ENCODE measurements around the gene DHRS11.

The DHRS11 gene

DNA sequence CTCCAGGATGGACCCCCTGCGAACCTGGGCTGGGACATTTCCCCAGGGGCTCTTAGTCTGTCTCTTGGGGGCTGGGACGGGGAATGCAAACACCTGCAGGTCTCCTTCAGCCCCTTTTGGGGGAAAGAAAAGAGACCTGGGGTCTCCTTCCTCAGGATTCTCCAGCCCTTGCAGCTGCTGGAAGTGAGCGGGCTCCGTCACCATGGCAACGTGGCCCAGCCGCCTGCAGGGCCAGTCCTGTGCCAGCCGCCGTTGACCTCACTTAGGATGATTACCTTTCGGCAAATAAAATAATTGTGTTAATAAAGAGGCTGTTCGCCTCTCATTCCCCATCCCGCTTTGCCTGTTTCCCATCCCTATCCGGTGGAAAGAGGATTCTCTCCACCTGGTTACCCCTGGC is 35.4 kb downstream of the DHRS11 start:
- no peak for DNase-seq (ENCODE audit: low read depth)
- TF ChIP-seq, protein P1, sequence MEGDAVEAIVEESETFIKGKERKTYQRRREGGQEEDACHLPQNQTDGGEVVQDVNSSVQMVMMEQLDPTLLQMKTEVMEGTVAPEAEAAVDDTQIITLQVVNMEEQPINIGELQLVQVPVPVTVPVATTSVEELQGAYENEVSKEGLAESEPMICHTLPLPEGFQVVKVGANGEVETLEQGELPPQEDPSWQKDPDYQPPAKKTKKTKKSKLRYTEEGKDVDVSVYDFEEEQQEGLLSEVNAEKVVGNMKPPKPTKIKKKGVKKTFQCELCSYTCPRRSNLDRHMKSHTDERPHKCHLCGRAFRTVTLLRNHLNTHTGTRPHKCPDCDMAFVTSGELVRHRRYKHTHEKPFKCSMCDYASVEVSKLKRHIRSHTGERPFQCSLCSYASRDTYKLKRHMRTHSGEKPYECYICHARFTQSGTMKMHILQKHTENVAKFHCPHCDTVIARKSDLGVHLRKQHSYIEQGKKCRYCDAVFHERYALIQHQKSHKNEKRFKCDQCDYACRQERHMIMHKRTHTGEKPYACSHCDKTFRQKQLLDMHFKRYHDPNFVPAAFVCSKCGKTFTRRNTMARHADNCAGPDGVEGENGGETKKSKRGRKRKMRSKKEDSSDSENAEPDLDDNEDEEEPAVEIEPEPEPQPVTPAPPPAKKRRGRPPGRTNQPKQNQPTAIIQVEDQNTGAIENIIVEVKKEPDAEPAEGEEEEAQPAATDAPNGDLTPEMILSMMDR (IDR thresholded peaks at IDR 0.05; ENCODE audit: low read length, missing control alignments) = no peak
- H3K4me3 ChIP-seq (replicated peaks; ENCODE audit: low read depth, low read length) = no peak overlapping the region

DNA sequence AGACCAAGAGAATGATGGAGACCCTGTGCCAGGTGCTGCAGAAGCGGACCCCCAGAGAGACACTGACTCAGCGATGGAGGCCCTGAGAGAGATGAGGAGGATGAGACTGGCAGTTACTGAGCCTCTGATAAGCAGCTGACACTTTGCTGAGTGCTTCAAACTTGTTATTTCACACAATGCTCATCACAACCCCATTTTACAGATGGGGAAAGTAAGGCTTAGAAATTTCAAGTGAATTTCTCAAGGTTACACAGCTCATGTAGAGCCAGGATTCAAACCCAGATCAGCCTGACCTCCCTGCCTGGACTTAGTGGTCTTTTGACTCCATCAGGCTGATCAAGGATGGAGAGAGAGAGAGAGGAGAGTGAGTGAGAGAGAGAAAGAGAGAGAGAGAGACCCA is 36.9 kb downstream of the DHRS11 start:
- TF ChIP-seq, protein P1 (IDR thresholded peaks at IDR 0.05; ENCODE audit: low read length, missing control alignments) = no peak
- H3K4me3 ChIP-seq (replicated peaks; ENCODE audit: low read depth, low read length) = no peak overlapping the region
- no peak for DNase-seq (ENCODE audit: low read depth)

DNA sequence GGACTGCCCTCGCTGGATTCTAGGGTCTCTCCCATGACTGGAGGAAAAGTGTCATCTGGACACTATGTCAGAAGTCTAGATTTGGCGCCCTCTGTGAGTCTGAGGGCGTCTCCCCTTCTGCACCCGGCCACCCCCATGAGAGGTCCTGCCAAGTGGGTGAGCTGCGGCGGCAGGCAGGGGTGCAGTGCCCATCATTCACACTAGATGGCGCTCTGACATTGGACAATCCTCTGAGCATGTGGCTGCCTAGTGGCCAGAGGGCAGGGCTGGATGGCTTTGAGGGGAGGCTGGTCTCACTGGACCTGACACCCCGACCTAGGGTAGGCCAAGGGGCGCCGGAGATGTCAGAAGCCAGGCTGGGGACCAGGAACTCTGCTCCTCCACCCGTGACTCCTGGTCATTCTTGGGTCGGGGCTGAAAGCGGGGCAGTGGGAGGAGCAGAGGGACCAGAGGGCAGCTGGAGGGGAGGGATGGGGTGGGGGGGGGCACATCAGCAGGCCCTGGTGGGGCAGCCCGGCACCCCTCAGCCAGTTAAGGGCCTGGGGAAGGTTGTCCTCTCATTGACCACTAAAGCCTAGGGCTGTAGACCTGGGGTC is 37.7 kb downstream of the DHRS11 start:
- no peak overlapping the region for H3K4me3 ChIP-seq (replicated peaks; ENCODE audit: low read depth, low read length)
- TF ChIP-seq, protein P1 (IDR thresholded peaks at IDR 0.05; ENCODE audit: low read length, missing control alignments) = peak; percentile 91
- DNase-seq (ENCODE audit: low read depth) = peak; percentile 74

DNA sequence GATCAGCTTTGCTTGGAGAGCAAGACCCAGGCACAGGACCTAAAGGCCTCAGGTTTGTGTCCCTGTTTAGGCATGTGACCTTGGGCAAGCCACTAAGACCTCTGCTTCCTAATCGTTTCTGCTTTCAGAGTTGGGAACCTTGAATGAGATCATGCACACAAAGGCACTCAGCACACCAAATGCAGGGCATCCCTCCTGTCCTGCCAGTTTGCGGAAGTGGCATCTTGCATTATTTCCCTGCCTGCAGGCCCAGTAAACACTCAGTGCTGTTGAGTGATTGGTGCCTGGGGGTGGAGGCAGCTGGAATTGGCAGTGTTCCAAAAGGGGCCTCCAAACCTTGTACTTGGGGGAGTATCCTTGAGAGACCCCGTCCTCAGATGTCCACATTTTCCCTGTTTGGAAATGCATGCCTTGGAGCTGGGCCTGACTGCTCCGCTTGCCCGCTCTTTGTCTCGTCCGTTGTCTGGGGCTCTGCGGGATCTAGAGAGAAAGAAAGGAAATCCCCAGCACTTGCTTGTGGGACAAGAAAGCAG is 38.4 kb downstream of the DHRS11 start:
- no peak for DNase-seq (ENCODE audit: low read depth)
- H3K4me3 ChIP-seq (replicated peaks; ENCODE audit: low read depth, low read length) = no peak overlapping the region
- TF ChIP-seq, protein P1 (IDR thresholded peaks at IDR 0.05; ENCODE audit: low read length, missing control alignments) = no peak

DNA sequence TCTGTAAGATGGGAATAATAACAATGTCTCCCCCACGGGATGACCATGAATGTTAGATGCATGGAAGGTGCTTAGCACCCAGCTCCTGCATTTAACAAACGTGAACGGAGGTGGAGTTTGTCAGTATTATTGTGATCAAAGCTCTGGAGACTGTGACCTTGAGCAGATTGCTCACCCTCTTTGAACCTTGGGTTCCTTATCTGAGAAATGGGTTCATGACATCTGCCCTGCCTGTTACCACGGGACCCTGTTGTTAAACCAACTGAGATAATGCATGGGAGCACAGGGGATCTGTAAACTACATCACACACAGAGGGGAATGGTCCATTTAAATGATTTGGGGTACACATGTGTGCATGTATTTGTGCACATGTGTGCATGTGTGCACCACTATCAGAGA is 39.3 kb downstream of the DHRS11 start:
- TF ChIP-seq, protein P1 (IDR thresholded peaks at IDR 0.05; ENCODE audit: low read length, missing control alignments) = no peak
- DNase-seq (ENCODE audit: low read depth) = no peak
- H3K4me3 ChIP-seq (replicated peaks; ENCODE audit: low read depth, low read length) = no peak overlapping the region

DNA sequence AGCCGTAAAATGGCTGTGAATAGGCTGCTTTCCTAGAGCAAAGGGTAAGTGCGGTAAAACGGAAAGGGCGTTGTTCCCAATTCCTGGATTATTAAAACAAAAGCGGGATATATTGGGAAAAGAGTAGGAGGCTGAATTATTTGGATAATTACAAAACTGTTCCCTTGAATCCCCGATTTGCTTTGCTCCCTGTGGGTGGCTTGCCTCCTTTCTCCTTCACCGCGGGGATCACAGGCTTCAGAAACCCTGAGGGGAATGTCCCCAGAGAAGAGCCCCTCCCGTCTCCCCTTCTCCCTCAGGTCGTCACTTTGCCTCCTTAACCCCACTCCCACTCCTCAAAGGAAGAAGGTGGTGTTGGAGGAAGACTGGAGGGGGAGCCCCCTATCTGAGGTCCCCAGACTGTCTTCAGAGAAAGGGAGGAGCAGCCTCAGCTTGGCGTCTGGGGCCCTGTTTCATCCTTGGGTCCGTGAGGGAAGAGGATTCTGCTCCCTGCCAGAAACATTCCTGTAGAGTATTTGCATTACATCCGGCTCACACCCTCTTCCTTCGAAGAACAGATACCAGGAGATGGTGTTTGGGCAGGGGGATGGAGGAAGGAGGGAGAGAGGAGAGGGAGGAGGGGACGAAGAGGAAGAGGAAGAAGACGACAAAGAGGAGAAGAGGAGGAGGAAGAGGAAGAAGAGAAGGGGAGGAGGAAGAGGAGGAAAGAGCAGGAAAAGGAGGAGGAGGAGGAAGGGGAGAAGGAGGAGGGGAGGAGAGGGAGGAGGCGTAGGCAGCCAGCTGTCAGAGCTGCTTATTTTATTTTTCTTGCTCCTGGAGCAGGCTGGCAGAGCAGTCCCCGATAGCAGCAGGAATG is 41.5 kb downstream of the DHRS11 start:
- DNase-seq (ENCODE audit: low read depth) = no peak
- TF ChIP-seq, protein P1 (IDR thresholded peaks at IDR 0.05; ENCODE audit: low read length, missing control alignments) = no peak

More for the DNA sequence above, 41.5 kb downstream of the DHRS11 start:
- H3K4me3 ChIP-seq (replicated peaks; ENCODE audit: low read depth, low read length) = no peak overlapping the region
